Tibial nerve (tissue), 4 donors: ENCODE measurements around the gene DNAJB6.

ENCODE experiments used
- EP300 ChIP-seq, 2 donors: sonication (generic); formaldehyde crosslinking; IDR thresholded peaks; one replicate each; pipeline ENCODE4 v1.6.1; 2017; ENCODE audit warnings: antibody characterized with exemption in 2 of 2, mild to moderate bottlenecking in 1 of 2
- TF ChIP-seq, protein P1 (sequence below), 5 experiments: fragments of 200-600 bp in 3 of 5; fragments of 450-650 bp in 2 of 5; sonication (generic) in 3 of 5; IDR thresholded peaks; one replicate each; pipeline ENCODE4 v1.5.1; 2016 to 2019; ENCODE audit warnings: antibody characterized with exemption in 5 of 5, mild to moderate bottlenecking in 3 of 5, moderate library complexity in 2 of 5

DNA sequence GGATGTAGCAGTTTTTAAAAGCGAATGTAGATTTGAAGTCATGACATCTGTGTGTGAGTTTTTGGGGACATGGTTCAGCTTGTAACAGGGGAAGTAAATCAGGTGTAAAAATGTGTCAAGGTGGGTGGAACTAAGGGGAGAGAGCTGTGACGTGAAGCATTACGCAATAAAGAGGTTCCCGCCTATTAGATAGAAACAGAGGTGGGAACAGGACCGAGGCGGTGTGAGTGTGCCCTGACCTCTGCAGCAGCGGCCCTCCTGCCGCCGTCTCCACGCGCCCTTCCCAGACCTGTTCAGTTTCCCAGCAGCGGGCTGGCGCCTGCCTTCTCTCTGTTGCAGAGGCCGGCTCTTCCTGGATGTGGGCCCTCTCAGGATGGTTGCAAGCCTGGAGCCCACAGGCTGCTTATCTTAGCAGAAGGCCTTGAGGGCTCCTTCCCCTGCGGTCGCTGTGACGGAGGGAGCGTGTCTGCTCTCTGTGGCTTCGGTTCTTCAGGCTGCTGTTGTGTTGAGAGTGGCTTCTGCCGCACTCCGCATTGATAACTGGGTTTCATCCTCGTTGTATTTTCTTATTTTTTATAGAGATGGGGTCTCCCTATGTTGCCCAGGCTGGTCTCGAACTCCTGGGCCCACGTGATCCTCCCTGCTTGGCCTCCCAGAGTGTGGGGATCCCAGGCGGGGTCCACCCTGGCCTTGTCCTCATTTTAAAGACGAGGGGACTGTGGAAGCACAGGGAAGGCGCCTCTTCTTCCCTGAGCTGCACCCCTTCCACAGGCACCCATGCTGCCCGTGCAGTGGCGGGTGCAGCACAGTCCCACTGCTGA, 65.0 kb downstream of the DNAJB6 start:
- TF ChIP-seq EP300 (IDR thresholded peaks at IDR 0.05) = no peak
- TF ChIP-seq, protein P1, sequence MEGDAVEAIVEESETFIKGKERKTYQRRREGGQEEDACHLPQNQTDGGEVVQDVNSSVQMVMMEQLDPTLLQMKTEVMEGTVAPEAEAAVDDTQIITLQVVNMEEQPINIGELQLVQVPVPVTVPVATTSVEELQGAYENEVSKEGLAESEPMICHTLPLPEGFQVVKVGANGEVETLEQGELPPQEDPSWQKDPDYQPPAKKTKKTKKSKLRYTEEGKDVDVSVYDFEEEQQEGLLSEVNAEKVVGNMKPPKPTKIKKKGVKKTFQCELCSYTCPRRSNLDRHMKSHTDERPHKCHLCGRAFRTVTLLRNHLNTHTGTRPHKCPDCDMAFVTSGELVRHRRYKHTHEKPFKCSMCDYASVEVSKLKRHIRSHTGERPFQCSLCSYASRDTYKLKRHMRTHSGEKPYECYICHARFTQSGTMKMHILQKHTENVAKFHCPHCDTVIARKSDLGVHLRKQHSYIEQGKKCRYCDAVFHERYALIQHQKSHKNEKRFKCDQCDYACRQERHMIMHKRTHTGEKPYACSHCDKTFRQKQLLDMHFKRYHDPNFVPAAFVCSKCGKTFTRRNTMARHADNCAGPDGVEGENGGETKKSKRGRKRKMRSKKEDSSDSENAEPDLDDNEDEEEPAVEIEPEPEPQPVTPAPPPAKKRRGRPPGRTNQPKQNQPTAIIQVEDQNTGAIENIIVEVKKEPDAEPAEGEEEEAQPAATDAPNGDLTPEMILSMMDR (IDR thresholded peaks at IDR 0.05) = no peak
